ENCODE measurements around the gene DPP6. TPM values are rescaled to one million over a fixed set of nuclear protein-coding genes. Genes with fewer than 3 reads are reported as not detected.

DPP6 gene
- total RNA-seq, 1 donor from 2014 or later: 2.2 TPM

DNA sequence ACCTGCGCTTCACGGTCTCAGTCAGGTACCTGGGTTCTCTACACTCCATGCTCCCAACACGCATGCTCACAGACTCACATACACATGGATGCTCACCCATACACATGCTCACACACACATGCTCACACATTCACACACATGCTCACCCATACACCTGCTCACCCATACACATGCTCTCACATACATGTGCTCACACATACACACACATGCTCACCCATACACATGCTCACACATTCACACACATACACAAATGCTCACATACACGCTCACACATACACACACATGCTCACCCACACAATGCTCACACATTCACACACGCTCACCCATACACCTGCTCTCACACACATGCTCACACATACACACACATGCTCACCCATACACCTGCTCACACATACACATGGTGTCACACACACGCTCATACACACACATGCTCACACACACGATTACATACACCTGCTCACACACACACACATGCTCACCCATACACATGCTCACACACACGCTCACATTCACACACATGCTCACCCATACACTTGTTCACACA, 830.8 kb downstream of the DPP6 start:
- Mint-ChIP-seq H3K36me3 (ENCODE audit: low read depth) (no peaks in the 10 kb centered on the region), H3K4me3 (no peak overlapping the region), H3K9me3 (no peaks in the 10 kb centered on the region), H3K27me3 (ENCODE audit: low read depth) (peaks cover 2% of the 10 kb centered on the region), H3K27ac (ENCODE audit: unreplicated experiment) (no peak overlapping the region), H3K4me1 (no peaks in the 10 kb centered on the region)
- TF ChIP-seq, protein P1, sequence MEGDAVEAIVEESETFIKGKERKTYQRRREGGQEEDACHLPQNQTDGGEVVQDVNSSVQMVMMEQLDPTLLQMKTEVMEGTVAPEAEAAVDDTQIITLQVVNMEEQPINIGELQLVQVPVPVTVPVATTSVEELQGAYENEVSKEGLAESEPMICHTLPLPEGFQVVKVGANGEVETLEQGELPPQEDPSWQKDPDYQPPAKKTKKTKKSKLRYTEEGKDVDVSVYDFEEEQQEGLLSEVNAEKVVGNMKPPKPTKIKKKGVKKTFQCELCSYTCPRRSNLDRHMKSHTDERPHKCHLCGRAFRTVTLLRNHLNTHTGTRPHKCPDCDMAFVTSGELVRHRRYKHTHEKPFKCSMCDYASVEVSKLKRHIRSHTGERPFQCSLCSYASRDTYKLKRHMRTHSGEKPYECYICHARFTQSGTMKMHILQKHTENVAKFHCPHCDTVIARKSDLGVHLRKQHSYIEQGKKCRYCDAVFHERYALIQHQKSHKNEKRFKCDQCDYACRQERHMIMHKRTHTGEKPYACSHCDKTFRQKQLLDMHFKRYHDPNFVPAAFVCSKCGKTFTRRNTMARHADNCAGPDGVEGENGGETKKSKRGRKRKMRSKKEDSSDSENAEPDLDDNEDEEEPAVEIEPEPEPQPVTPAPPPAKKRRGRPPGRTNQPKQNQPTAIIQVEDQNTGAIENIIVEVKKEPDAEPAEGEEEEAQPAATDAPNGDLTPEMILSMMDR (conservative IDR thresholded peaks at IDR 0.05): no peak
- no peak for DNase-seq (ENCODE audit: low read depth, low spot score)

DNA sequence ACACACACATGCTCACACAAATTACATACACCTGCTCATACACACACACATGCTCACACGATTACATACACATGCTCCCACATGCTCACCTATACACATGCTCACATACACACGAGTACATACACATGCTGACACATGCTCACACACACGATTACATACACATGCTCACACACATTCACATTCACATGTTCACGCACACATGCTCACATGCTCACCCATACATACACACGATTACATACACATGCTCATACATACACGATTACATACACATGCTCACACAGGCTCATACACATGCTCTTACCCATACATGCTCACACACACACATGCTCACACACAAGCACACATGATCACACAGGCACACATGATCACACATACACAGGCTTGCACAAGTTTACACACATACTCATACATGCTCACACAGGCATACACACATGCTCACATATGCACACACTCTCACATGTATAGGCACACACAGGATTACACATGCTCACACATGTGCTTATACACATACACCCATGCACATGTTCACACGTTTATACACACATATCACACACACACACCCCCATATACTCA, 832.2 kb downstream of the DPP6 start:
- H3K9me3 Mint-ChIP-seq: no peaks in the 10 kb centered on the region
- TF ChIP-seq, protein P1 (conservative IDR thresholded peaks at IDR 0.05): no peak
- no peaks in the 10 kb centered on the region for H3K27me3 Mint-ChIP-seq (ENCODE audit: low read depth)
- H3K27ac Mint-ChIP-seq (ENCODE audit: unreplicated experiment): no peak overlapping the region
- H3K4me1 Mint-ChIP-seq: no peaks in the 10 kb centered on the region
- H3K36me3 Mint-ChIP-seq (ENCODE audit: low read depth): no peaks in the 10 kb centered on the region
- H3K4me3 Mint-ChIP-seq: no peak overlapping the region
- DNase-seq (ENCODE audit: low read depth, low spot score): no peak

DNA sequence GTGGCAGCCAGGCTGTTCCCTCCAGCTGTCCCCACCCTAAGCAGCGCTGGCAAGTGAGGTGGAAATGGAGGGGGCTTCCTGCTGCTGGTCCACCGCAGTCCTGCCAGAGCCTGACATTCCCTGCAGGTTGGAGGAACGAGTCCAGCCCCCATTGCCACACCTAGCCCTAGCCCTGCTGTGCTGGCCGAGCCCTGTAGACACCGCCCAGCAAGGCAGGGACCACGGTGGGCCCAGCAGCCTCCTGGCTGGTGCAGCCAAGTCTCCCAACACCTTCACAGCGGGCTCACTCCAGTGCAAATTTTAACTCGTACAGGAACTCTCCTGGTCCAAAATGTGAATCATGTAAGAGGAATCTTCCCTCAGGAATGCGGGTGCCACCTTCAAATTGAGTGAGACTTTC, 834.4 kb downstream of the DPP6 start:
- H3K27ac Mint-ChIP-seq (ENCODE audit: unreplicated experiment): no peak overlapping the region
- no peaks in the 10 kb centered on the region for H3K4me1 Mint-ChIP-seq
- no peak overlapping the region for H3K4me3 Mint-ChIP-seq
- TF ChIP-seq, protein P1 (conservative IDR thresholded peaks at IDR 0.05): no peak
- H3K36me3 Mint-ChIP-seq (ENCODE audit: low read depth): no peaks in the 10 kb centered on the region
- no peaks in the 10 kb centered on the region for H3K9me3 Mint-ChIP-seq
- DNase-seq (ENCODE audit: low read depth, low spot score): no peak
- H3K27me3 Mint-ChIP-seq (ENCODE audit: low read depth): no peaks in the 10 kb centered on the region

DNA sequence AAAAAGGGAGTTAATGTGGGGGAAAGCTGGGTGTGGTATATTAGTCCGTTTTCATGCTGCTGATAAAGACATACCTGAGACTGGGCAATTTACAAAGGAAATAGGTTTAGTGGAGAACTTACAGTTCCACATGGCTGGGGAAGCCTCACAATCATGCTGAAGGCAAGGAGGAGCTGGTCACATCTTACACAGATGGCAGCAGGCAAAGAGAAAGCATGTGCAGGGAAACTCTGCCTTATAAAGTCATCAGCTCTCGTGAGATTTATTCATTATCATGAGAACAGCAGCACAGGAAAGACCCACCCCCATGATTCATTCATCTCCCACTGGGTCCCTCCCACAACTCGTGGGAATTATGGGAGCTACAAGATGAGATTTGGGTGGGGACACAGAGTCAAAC, 836.5 kb downstream of the DPP6 start:
- Mint-ChIP-seq H3K27me3 (ENCODE audit: low read depth) (no peaks in the 10 kb centered on the region), H3K4me1 (no peaks in the 10 kb centered on the region), H3K36me3 (ENCODE audit: low read depth) (no peaks in the 10 kb centered on the region), H3K27ac (ENCODE audit: unreplicated experiment) (no peak overlapping the region), H3K4me3 (no peak overlapping the region), H3K9me3 (no peaks in the 10 kb centered on the region)
- TF ChIP-seq, protein P1 (conservative IDR thresholded peaks at IDR 0.05): no peak
- no peak for DNase-seq (ENCODE audit: low read depth, low spot score)

DNA sequence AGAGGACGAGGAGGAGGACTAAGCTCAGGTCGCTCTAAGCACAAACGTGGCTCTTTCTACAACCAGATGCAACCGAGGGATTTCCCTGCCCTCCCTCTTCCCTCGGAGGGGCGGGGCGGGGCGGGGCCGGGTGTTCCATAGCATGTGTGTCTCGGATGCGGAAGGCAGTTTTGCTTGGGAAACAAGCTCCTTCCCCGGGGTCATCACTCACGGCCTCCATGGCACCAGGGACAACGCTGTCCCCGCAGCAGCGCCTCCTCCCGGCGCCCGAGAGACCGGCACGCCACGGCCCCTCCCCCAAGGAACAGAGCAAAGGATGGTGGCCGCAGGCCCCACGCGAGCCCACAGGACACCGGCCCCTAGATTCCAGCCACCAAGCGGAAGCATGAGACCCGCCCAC, 840.3 kb downstream of the DPP6 start:
- TF ChIP-seq, protein P1 (conservative IDR thresholded peaks at IDR 0.05): no peak
- DNase-seq (ENCODE audit: low read depth, low spot score): peak; percentile 20
- no peaks in the 10 kb centered on the region for H3K36me3 Mint-ChIP-seq (ENCODE audit: low read depth)
- no peak overlapping the region for H3K27ac Mint-ChIP-seq (ENCODE audit: unreplicated experiment)
- H3K27me3 Mint-ChIP-seq (ENCODE audit: low read depth): no peaks in the 10 kb centered on the region
- no peaks in the 10 kb centered on the region for H3K4me1 Mint-ChIP-seq
- H3K4me3 Mint-ChIP-seq: no peak overlapping the region
- H3K9me3 Mint-ChIP-seq: no peaks in the 10 kb centered on the region
